ENCODE results near the gene KCNK2. TPM values are rescaled to one million over a fixed set of nuclear protein-coding genes. Genes with fewer than 3 reads are reported as not detected.

KCNK2 gene
- total RNA-seq, 2 experiments from 2014 or later, result not detected

DNA sequence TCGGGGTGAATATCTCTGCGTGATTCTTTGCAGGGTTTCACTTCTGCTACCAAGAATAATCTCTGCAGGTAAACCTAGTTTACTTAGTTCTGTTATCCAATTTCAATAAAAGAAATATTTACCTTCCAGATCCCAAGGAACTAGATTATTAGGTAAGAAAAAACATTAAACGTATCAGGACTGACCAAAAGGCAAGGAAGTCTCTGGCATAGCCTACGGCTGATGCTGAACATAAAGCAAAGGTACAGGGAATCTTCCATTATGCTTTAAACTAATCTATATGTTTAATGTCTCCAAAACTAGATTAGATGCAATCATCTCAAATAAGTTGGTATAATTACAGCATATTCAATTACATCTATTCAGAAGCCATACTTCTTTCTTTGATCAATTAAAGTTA, 168.9 kb downstream of the KCNK2 start:
- Histone ChIP-seq H3K4me3 (ENCODE audit: low read depth, low read length, poor library complexity, severe bottlenecking) (no peak overlapping the region), H3K9me3 (ENCODE audit: low read length) (no peaks in the 10 kb centered on the region), H2AFZ (ENCODE audit: low read length) (no peak overlapping the region), H3K79me2 (ENCODE audit: insufficient read depth, low read depth, low read length) (no peaks in the 10 kb centered on the region), H3K27ac (ENCODE audit: low read depth, low read length, poor library complexity, severe bottlenecking) (no peak overlapping the region), H4K20me1 (ENCODE audit: insufficient read depth, low read length) (no peaks in the 10 kb centered on the region), H3K4me1 (ENCODE audit: insufficient read depth, low read length, poor library complexity, severe bottlenecking) (no peaks in the 10 kb centered on the region), H3K36me3 (ENCODE audit: insufficient read depth, low read length) (no peaks in the 10 kb centered on the region), H3K4me2 (ENCODE audit: low read length) (no peak overlapping the region), H3K9me2 (ENCODE audit: insufficient read depth, low read length) (no peaks in the 10 kb centered on the region)
- ChIA-PET CTCF (ENCODE audit: unreplicated experiment) (no interaction called here), POLR2A (no interaction called here)
- intact Hi-C loops (cut with micrococcal nuclease; ENCODE audit: unreplicated experiment), result no loop called here
- no TSS peak for BruUV-seq (replicated peaks)
- TF ChIP-seq, protein P1, sequence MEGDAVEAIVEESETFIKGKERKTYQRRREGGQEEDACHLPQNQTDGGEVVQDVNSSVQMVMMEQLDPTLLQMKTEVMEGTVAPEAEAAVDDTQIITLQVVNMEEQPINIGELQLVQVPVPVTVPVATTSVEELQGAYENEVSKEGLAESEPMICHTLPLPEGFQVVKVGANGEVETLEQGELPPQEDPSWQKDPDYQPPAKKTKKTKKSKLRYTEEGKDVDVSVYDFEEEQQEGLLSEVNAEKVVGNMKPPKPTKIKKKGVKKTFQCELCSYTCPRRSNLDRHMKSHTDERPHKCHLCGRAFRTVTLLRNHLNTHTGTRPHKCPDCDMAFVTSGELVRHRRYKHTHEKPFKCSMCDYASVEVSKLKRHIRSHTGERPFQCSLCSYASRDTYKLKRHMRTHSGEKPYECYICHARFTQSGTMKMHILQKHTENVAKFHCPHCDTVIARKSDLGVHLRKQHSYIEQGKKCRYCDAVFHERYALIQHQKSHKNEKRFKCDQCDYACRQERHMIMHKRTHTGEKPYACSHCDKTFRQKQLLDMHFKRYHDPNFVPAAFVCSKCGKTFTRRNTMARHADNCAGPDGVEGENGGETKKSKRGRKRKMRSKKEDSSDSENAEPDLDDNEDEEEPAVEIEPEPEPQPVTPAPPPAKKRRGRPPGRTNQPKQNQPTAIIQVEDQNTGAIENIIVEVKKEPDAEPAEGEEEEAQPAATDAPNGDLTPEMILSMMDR (conservative IDR thresholded peaks at IDR 0.05; ENCODE audit: low read length), result no peak
- no peak for TF ChIP-seq EZH2phosphoT487 (IDR thresholded peaks at IDR 0.05; ENCODE audit: borderline replicate concordance, low read depth, low read length)
- no peak for DNase-seq (ENCODE audit: low spot score)

DNA sequence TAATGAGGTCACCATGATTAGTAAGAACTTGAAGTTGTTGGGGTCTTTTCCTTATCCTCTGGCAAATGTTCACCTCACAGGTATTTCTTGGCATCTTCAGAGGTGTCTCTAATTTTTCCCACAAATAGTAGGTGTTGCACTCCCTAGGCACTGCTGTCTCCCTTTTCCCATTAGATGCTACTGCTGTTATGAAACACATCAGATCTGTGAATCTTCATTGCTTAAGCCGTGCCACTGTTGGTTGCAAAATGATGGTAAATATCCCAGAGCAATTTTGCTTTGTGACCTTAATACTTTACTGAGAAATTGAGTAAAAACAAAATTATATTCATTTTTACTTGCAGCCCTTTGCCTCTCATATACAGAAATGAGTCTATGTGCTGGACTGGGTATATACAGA, 169.6 kb downstream of the KCNK2 start:
- no peak overlapping the region for H3K4me2 ChIP-seq (ENCODE audit: low read length)
- intact Hi-C loops (cut with micrococcal nuclease; ENCODE audit: unreplicated experiment), result no loop called here
- DNase-seq (ENCODE audit: low spot score), result no peak
- H2AFZ ChIP-seq (ENCODE audit: low read length), result no peak overlapping the region
- no peaks in the 10 kb centered on the region for H4K20me1 ChIP-seq (ENCODE audit: insufficient read depth, low read length)
- H3K36me3 ChIP-seq (ENCODE audit: insufficient read depth, low read length), result no peaks in the 10 kb centered on the region
- H3K9me2 ChIP-seq (ENCODE audit: insufficient read depth, low read length), result no peaks in the 10 kb centered on the region
- H3K4me1 ChIP-seq (ENCODE audit: insufficient read depth, low read length, poor library complexity, severe bottlenecking), result no peaks in the 10 kb centered on the region
- ChIA-PET POLR2A (no interaction called here), CTCF (ENCODE audit: unreplicated experiment) (no interaction called here)
- BruUV-seq (replicated peaks), result no TSS peak
- no peak overlapping the region for H3K4me3 ChIP-seq (ENCODE audit: low read depth, low read length, poor library complexity, severe bottlenecking)
- H3K27ac ChIP-seq (ENCODE audit: low read depth, low read length, poor library complexity, severe bottlenecking), result no peak overlapping the region
- H3K9me3 ChIP-seq (ENCODE audit: low read length), result no peaks in the 10 kb centered on the region
- TF ChIP-seq, protein P1 (conservative IDR thresholded peaks at IDR 0.05; ENCODE audit: low read length), result no peak
- no peak for TF ChIP-seq EZH2phosphoT487 (IDR thresholded peaks at IDR 0.05; ENCODE audit: borderline replicate concordance, low read depth, low read length)
- no peaks in the 10 kb centered on the region for H3K79me2 ChIP-seq (ENCODE audit: insufficient read depth, low read depth, low read length)

DNA sequence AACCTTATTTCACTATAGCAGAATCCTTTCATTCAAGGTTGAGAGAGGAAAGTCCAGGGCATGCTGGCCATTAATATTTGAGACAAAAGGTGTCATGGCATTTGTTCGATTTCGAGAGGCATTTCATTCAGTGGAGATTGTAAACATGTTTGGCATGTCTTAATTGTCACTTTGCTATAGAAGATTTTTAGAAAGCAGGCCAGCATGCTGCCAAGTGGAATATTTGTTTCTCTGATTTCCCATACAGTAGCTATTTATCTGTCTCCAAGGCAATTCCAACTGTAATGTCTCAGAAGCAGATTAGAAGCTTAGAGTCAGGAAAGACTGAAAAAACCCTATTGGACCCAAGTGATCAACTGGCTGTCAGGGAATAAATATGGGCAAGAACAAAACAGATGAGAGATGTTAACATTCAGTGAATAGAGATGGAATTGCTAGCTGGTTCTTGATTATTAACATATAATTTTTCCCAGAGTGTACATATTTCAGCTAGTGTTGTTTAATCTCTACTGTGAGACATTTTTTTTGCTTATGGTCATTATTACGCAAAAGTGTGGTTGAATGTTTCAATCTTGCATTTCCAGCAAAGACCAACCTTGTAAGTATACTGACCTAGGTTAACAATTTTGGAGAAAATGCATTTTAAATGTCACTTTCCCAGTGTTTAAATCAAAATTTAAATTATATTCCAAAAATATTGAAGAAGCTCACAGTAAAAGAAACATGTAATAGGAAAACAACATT, 174.6 kb downstream of the KCNK2 start:
- no peaks in the 10 kb centered on the region for H4K20me1 ChIP-seq (ENCODE audit: insufficient read depth, low read length)
- BruUV-seq (replicated peaks), result no TSS peak
- H3K9me3 ChIP-seq (ENCODE audit: low read length), result no peaks in the 10 kb centered on the region
- no peak overlapping the region for H3K27ac ChIP-seq (ENCODE audit: low read depth, low read length, poor library complexity, severe bottlenecking)
- no peak overlapping the region for H3K4me3 ChIP-seq (ENCODE audit: low read depth, low read length, poor library complexity, severe bottlenecking)
- intact Hi-C loops (cut with micrococcal nuclease; ENCODE audit: unreplicated experiment), result no loop called here
- no peaks in the 10 kb centered on the region for H3K79me2 ChIP-seq (ENCODE audit: insufficient read depth, low read depth, low read length)
- ChIA-PET CTCF (ENCODE audit: unreplicated experiment) (no interaction called here), POLR2A (no interaction called here)
- no peak for DNase-seq (ENCODE audit: low spot score)
- H3K4me2 ChIP-seq (ENCODE audit: low read length), result no peak overlapping the region
- no peaks in the 10 kb centered on the region for H3K4me1 ChIP-seq (ENCODE audit: insufficient read depth, low read length, poor library complexity, severe bottlenecking)
- TF ChIP-seq, protein P1 (conservative IDR thresholded peaks at IDR 0.05; ENCODE audit: low read length), result no peak
- no peak for TF ChIP-seq EZH2phosphoT487 (IDR thresholded peaks at IDR 0.05; ENCODE audit: borderline replicate concordance, low read depth, low read length)
- no peaks in the 10 kb centered on the region for H3K36me3 ChIP-seq (ENCODE audit: insufficient read depth, low read length)
- H2AFZ ChIP-seq (ENCODE audit: low read length), result no peak overlapping the region
- no peaks in the 10 kb centered on the region for H3K9me2 ChIP-seq (ENCODE audit: insufficient read depth, low read length)

Data from OCI-LY7 (cell line).